Cerebellar cortex (tissue), 1 donor: ENCODE measurements around the gene SAMD4A.

Experiments used
- DNase-seq: peaks from one replicate; pipeline ENCODE4 v3.0.0-alpha.2; 2015; ENCODE audit warnings: low spot score

SAMD4A gene

DNA sequence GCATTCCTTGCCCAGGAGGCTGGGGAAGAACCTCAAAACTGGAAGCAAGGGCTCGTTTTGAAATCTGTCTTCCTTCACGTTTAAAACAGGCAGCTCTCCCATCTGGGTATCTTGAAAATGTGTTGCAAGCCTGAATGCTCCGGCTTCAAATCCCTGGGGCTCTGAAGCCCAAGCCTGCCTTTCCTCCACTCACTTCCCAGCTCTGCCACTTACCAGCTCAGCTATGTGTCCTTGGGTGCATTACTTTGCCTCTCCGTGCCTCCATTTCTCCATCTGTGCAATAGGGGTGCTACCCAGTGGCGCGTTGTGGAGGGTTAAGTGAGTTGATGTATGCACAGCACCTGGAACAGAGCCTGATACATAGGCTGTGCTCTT, 238.1 kb downstream of the SAMD4A start:
- DNase-seq: no peak

DNA sequence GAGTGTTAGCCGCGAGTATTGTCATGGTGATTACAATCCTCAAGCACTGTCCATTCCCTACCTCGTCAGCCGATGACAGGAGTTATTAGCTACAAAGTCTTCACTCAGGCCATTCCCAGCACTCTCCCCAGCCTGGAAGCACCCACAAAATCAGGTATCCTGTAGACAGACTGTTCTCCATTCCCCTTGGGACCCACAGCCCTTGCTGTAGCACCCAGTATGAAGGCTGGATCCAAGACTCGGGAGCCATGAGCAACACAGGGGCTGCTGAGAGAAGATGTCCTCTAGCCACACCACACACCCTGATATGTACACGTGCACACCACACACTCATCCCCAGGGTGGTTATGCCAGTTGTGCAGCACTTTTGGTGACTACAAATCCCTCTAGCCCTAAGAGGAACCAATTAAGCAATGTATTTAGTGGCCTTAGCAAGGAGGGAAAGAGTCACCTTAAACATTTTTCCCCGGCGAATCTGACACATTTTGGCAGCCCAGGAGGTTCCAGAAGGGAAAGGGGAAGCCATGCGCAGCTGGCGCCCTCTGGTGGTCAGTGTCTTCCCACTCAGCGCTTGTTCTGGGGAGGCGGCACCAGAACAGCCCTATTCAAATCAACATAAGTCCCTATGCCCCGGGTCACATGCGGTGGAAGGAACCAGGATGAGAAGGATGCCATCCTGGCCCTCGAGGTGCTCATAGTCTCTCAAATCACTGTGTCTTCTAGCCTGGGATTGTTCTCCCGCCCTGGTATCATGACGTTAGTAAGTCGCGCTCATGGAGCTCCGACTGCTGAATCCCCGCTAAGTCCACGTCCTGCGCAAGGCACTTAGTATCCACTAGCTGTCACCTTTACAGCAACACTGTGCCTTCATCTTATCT, 238.8 kb downstream of the SAMD4A start:
- peak; percentile 92 for DNase-seq

DNA sequence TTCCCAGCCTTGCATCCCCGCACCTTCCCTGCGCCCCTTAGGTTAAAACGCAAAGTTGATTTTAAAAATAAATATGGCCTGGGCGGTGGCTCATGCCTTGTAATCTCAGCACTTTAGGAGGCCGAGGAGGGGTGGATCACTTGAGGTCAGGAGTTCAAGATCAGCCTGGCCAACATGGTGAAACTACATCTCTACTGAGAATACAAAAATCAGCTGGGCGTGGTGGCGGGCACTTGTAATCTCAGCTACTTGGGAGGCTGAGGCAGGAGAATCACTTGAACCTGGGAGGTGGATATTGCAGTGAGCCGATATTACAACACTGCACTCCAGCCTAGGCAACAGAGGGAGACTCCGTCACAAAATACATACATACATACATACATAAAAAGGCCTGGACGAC, 239.7 kb downstream of the SAMD4A start:
- DNase-seq: no peak

DNA sequence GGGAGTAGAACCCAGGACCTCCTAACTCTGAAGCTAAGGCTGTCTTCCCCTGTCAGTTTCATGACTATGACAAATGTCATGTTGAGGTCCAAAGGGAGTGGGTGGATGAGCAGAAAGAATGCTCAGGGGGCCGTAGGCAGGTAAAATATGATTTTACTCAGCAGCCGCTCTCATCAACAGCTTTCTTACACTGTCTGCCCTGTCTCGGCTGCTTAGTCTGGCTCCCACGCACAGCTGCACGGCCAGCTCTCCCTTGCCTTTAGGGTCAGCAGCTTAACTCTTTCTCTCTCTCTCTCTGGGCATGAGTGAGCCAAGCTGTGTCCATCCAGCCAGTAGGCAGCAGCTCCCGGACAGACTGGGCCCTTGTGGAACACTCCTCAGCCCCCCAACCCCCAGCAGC, 240.5 kb downstream of the SAMD4A start:
- DNase-seq: no peak

DNA sequence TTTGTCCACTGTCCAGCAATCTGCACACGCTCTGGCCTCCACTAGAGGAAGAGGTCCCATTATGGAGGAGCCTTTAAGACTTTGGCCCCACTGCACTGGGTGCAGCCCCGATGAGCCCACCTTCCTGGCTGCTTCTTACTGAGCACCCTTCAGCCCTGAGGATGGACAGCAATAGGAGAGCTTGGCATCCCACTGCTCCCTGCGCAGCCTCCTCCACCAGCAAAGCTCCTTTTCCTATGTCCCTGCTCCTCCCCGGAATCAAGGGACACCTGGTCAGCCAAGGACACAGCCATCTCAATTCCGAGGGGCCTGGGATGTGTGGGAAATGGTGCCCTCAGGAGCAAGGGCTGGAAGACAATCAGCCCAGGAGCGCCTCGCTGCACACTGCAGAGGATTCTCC, 241.0 kb downstream of the SAMD4A start:
- DNase-seq: no peak

DNA sequence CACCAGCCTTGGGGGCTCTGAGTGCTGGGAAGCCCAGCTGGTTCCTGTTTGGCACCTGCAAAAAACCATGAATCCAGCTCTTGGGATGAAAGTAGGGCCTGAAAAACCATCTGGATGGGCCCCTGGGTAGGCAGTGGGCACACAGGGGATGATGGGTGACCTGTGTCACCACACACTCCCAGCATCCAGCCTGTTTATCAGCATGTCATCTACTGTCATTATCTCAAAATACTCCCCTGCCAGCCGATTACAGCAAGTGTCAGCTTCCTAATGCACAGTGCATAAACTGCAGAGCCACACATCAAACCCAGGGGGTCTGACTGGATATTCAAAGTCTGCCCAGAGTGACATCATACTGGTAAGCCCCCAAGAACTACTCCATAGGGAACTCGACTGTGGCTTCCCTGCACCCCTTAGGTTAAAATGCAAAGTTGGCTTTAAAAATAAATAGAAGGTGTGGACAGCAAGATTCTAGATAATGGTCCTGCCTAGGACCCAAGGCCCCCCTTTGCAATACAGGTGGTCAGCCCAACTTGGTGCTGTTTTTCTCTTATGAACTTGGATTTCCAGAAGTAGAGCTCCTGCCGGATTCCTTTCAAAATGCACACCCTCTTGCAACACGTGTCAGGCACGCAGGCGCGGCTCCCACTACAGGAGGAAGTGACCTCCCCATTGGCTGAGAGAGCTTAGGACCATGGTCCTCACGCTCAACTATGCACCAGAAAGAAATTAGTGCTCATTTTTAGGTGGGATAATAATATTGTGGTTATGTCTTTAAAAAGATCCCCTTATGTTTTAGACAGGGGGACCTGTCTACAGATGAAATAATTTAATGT, 241.6 kb downstream of the SAMD4A start:
- DNase-seq: no peak

DNA sequence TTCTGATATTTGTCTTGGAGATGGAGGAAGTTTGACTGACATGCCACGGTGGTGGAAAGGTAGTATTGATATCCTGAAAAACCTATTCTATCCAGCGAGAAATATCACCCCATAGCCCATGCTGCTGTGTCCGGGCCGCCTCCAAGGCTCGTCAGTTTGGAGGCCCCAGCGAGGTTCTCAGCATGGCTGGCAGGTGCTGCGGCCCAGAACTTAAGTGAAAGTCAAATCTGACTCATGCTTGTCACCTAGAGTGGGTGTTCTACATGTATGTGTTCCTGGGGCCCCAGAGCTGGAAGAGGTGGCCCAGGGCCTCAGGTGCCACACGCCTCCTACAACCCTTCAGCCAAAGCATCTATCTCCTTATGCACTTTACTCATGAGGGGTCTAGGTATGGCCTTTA, 242.8 kb downstream of the SAMD4A start:
- DNase-seq: no peak

DNA sequence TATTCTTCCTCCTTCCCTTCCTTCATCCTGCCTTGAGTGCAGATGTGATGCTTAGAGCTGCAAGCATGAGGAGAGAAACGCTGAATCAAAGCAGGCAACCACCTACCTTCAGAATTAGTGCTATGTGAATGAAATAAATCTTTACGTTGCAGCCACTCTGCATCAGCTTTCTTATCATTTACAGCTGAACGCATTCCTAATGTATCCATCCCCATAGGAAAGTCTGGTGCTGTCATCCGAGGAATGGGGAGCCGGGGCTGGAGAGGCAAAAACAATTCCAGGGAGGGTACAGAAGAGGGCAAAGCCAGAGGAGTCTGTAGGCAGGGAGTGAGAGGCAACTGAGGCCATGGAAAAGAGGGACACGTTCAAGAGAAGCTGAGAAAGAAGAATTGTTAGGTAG, 245.7 kb downstream of the SAMD4A start:
- DNase-seq: no peak

DNA sequence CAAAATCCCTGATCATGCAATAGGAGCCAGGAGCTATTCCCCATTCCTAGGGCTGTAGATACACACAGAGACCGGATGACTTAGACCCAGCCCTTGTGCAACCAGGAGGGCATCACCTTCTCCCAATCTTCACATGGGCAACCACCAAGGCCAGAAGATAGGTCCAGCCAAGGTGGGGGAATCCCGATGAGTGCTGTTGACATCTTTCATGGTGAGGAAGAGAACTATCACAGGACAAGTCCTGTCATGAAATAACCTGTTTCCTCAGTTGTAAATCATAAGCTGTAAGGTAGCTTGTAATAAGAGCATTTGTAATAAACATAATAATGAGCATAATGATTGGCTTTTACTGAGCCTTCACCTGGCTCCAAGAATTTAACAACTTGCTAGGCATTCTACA, 246.2 kb downstream of the SAMD4A start:
- DNase-seq: no peak

DNA sequence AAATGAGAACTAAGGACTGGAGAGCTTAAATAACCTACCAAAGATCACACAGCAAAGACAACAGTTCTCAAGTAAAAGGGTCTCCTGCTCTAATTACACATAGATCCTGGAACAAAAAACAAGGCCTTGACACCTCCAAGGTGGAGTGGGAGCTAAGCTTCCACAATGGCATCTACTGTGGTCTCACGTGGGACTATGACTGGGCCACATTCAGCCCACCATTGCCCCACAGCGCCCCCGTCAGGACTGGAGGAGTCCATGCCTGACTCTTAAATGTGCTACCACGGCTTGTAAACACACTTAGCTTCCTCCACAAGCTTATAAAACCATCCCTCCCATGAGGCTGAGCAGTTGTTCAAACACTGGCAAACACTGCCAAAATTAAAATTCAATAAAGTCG, 247.1 kb downstream of the SAMD4A start:
- no peak for DNase-seq

DNA sequence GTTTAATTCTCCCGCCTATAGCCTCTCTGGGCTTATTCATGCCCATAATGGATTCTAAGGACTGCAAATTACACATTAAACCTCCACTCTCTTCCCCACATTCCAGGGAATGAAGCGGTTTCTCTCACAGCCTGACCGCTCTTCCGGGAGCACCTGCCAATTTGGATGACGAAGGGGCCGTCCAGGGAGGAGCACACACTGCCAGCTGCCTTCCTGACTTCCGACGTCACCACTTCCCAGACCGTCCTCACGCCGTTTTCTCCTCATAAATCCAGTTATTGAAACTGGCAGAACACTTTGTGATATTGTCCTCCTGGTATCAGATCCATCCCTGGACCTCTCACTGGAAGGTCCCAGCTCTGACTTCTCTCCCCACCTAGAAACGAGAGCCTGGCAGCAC, 248.1 kb downstream of the SAMD4A start:
- no peak for DNase-seq

DNA sequence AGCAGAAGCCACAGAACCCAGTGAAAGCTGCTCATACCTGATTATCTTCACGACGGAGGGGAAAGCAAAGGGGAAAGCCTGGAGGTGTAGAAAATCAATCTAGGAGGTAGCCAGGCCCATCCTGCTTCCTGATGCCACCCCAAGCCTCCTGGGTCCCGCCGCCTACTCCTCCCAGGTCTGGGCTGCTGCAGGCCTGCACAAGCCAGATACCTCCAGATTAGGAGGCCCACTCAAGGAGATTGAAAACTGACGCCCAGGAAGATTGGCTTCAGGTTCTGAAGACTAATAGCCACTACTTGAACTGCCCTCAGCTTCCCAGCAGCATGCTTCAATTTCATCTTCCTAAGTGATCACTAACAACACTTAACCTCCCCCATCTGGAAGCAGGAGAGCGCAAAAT, 248.6 kb downstream of the SAMD4A start:
- DNase-seq: no peak

DNA sequence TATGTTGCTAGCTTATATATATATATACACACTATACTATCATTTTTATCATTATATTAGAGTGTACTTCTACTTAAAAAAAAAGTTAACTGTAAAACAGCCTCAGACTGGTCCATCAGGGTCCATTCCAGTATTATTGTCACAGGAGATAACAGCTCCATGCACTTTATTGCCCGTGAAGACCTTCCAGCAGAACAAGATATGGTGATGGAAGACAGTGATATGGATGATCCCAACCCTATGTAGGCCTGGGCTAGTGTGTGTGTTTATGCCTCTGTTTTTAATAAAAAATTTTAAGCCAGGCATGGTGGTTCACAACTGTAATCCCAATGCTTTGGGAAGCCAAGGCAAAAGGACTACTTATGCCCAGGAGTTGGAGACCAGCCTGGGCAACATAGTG, 249.5 kb downstream of the SAMD4A start:
- DNase-seq: no peak

DNA sequence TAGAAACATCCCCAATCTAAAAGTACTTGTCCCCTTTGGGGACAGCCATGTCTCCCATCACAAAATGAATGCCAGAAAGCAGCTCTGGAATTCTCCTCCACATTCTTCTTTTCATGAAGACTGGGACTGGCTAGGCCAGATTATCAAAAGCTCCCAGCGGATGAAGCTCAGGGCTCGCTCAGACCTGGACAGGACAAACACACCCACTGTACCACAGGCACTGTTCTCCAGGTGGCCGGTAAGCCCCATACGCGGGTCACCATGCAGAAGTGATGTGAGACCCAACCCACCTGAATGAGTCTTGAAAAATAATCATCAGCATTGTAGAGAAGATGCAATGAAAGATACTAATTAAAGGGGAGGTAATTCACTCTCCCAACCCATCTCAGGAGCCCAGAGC, 250.6 kb downstream of the SAMD4A start:
- DNase-seq: no peak

DNA sequence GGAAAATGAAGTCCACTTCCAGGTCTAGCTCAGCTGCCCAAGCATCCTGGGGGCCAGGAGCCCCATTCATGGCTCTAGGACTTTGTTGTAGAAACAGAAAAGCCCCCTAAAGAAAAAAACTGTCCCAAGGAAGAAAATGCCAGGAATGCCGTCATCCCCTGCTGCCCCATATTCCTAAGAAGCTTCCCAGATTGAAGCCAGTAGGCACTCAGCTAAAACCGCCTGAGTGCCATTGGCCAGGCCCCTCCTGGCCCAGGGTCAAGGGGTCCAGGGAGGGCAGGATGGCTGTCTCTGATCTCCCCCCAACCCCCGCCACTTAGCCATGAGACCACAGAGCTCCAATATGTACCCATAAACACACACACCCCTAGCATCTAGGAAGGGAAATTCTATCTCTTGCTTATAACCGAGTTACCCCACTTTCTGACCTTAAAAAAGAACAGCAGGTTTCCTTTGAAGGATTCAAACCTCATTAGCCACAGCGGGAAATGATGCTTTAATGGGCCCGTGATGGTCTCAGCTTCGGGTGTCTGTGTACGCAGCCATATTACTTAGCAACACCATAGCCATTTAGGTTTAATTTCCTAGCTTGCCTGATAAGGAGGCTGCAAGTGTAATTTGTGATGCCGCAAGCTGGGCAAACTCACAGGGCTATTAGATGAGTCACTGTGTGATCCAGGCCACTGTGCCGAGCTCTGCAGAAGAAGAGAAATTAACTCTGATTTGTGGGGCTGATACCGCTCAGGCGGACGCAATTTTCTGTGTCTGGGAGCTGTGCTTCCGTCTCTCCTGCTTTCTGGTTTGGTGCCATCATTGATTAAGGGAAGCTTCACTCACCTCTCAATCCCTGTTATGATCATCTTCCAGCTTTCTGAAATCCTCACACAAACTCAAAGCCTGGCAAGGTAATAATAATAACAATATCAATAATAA, 251.5 kb downstream of the SAMD4A start:
- DNase-seq: no peak

DNA sequence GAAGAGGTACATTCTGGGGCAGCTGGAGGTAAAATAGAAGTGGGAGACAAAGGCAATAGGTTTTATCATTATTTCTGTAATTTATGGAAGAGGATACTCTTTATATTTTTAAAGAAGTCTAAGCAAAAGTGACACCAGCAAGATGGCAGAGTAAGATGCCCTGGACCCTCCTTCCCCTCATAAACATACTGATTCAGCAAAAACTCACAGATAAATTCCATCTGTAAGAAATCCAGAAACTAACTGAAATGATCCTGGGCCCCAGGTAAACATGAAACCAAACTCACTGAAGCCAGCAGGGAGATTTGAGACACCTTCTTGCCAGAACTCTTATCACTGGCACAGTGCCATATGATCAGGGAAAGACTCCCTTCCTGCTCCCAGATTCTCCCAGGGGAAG, 255.8 kb downstream of the SAMD4A start:
- no peak for DNase-seq

DNA sequence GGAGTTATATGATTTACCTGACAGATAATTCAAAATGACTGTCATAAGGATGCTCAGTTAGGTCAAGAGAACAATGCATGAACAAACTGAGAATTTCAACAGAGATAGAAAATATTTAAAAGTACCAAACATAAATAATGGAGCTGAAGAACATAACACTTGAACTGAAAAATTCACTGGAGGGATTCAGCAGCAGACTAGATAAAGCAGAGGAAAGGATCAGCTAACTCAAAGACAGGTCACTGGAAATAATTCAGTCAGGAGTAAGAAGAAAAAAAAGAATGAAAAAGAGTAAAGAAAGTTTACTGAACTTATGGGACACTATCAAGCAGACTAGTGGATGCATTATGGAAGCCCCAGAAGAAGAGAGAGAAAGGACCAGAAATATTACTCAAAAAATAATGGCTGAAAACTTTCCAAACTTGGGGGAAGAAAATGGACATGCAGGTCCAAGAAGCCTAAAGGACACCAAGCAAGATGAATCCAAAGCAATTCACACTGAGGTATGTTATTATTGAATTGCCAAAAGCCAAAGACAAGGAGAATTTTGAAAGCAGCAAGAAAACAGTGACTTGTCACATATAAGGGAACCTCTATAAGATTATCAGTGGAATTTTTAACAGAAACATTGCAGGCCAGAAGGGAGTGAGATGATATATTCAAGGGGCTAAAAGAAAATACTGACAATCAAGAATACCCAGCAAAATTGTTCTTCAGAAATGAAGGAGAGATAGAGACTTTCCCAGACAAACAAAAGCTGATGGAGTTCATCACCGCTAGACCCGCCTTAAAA, 257.0 kb downstream of the SAMD4A start:
- DNase-seq: no peak

DNA sequence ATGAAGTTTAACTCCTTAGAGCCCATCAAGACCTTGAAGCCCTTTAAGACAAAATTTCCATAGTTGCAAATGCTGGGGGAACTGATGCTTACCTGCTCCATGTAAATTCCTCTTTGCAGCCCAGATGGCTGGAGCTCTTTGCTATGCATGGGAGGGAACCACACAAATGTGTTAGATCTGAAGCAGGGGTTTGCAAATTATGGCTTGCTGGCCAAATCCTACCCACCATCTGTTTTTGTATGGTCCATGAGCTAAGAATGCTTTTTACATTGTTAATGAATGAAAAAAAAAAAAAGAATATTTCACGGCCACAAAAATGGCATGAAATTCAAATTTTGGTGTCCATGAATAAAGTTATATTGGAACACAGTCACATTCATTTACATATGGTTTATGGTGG, 261.1 kb downstream of the SAMD4A start:
- DNase-seq: no peak

DNA sequence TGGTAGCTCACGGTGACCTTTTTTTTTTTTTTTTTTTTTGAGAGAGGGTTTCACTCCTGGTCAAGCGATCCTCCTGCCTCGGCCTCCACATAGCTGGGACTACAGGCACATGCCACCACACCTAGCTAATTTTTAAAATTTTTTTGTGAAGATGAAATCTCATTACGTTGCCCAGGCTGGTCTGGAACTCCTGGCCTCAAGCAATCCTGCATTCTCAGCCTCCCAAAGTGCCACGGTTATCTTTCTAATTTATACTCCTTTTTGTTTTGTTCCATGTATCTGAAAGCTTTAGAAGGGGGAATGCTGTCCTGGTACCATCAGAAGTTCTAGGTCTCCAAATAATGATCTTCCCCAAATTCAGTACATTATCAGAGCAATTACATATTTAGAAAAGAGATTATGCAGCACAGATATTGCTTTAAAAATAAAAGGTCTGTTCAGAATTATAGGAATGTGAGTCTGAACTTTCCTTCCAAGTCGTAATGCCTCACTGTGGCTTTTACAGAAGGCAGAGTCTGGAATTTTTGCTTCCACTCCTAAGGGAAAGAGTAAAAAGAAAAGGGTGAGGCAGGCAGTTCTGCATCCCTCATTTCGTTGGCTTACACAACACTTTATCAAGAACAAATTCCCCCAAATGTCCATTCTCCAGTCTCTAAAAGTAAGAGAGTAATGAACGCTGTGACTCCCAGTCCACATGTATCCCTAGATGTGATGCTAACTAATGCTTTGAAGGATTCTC, 262.7 kb downstream of the SAMD4A start:
- DNase-seq: no peak

DNA sequence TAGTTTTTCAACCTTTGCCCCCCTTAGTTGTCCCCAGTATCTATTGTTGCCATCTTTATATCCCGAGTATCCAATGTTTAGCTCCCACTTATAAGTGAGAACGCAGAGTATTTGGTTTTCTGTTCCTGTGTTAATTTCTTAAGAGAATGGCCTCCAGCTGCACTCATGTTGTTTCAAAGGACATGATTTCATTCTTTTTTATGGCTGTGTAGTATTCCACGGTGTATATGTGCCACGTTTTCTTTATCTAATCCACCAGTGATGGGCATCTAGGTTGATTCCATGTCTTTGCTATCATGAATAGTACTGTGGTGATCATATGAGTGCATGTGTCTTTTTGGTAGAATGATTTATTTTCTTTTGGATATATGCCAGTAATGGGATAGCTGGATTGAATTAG, 263.7 kb downstream of the SAMD4A start:
- DNase-seq: no peak

DNA sequence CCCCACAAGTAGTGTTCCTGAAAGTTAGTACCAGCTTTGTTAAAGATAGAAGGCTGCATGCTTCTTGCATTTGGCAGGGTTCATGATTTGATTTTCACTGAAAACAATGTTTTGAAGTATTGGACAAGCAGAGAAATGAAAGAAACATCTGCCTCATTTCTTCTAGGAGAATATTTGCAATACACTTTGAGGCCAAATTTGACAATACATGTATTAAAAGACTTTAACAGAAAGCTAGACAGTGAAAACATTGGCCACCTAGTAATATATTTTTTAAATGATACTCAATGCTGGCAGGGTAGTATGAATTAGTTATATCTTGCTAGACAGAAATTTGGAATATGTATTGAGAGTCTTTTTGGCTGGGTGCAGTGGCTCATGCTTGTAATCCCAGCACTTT, 267.2 kb downstream of the SAMD4A start:
- no peak for DNase-seq
